Colonic mucosa (tissue), 4 donors: ENCODE data around the gene LRP3. TPM values are rescaled to one million over a fixed set of nuclear protein-coding genes. Genes with fewer than 3 reads are reported as not detected.

Source experiments
- DNase-seq: peaks from one replicate; pipeline ENCODE4 v3.0.0-alpha.2; 2020
- H3K27ac ChIP-seq: fragments of 200-600 bp; one replicate; pipeline ENCODE4 v1.8.0; 2021
- H3K27me3 ChIP-seq: fragments of 200-600 bp; one replicate; pipeline ENCODE4 v1.8.0; 2021
- H3K36me3 ChIP-seq: fragments of 200-600 bp; one replicate; pipeline ENCODE4 v1.8.0; 2021
- H3K4me1 ChIP-seq: fragments of 200-600 bp; one replicate; pipeline ENCODE4 v1.8.0; 2021; ENCODE audit warnings: mild to moderate bottlenecking
- H3K4me3 ChIP-seq: fragments of 200-600 bp; one replicate; pipeline ENCODE4 v1.8.0; 2021
- H3K9ac ChIP-seq, 2 donors: one replicate each; pipeline ENCODE4 v1.7.0; 2013; ENCODE audit warnings: control low read depth in 2 of 2, low read depth in 2 of 2, low read length in 2 of 2
- H3K9me3 ChIP-seq: fragments of 200-600 bp; one replicate; pipeline ENCODE4 v1.8.0; 2021
- CTCF ChIP-seq: fragments of 200-600 bp; IDR thresholded peaks from one replicate; pipeline ENCODE4 v1.8.0; 2022; ENCODE audit warnings: antibody characterized with exemption, mild to moderate bottlenecking
- intact Hi-C: fragments of 100-400 bp; cut with DNase I; formaldehyde crosslinking; loops from one replicate; pipeline ENCODE4 v1.14.1; 2022
- total RNA-seq, 2 donors: library from RNA; stranded (reverse); fragmentation: NEBNext Ultra II Directional in 1 of 2; extraction: Animal tissue kit (Norgen Biotek cat#: 25700) in 1 of 2; gene quantifications; one replicate each; pipeline ENCODE4 v1.2.1, GENCODE V29; 2021
- donor health status: healthy.
- donor health status: DM: no; HTN: no; CAD: no.
- donor health status: DM: no; HTN: no; CAD: no.

LRP3 gene
- total RNA-seq, 2 donors from 2014 or later, result 14.6 to 16.5 TPM

- H3K27me3 ChIP-seq, result no peaks in the 10 kb centered on the region
- no peak for TF ChIP-seq CTCF
- H3K4me1 ChIP-seq, result no peaks in the 10 kb centered on the region
- no peak for DNase-seq
- H3K9me3 ChIP-seq, result no peaks in the 10 kb centered on the region
- no peak overlapping the region for H3K4me3 ChIP-seq
- H3K9ac ChIP-seq, result no peak overlapping the region
- H3K36me3 ChIP-seq, result no peaks in the 10 kb centered on the region
- no peak overlapping the region for H3K27ac ChIP-seq
- intact Hi-C loops, result no loop called here
Observed at GRCh38 chr19:33251076-33251475, 56.9 kb downstream of the LRP3 start.

- no peak for TF ChIP-seq CTCF
- DNase-seq, result no peak
Observed at GRCh38 chr19:33251526-33252090, 57.5 kb downstream of the LRP3 start.

GRCh38 chr19:33252418-33252962, 58.4 kb downstream of the LRP3 start:
- Histone ChIP-seq H3K4me1 (no peaks in the 10 kb centered on the region), H3K27me3 (no peaks in the 10 kb centered on the region), H3K4me3 (no peak overlapping the region), H3K36me3 (no peaks in the 10 kb centered on the region), H3K9ac (no peak overlapping the region), H3K27ac (no peak overlapping the region), H3K9me3 (no peaks in the 10 kb centered on the region)
- no peak for DNase-seq
- TF ChIP-seq CTCF, result no peak
- intact Hi-C loops, result no loop called here

More at GRCh38 chr19:33251526-33252090, 57.5 kb downstream of the LRP3 start:
- intact Hi-C loops, result no loop called here
- H3K27ac ChIP-seq, result no peak overlapping the region
- H3K4me3 ChIP-seq, result no peak overlapping the region
- no peaks in the 10 kb centered on the region for H3K27me3 ChIP-seq
- H3K36me3 ChIP-seq, result no peaks in the 10 kb centered on the region
- H3K4me1 ChIP-seq, result no peaks in the 10 kb centered on the region
- H3K9ac ChIP-seq, result no peak overlapping the region
- no peaks in the 10 kb centered on the region for H3K9me3 ChIP-seq

GRCh38 chr19:33252971-33253370, 58.8 kb downstream of the LRP3 start:
- Histone ChIP-seq H3K9ac (no peak overlapping the region), H3K4me1 (no peaks in the 10 kb centered on the region), H3K9me3 (no peaks in the 10 kb centered on the region), H3K27me3 (no peaks in the 10 kb centered on the region), H3K27ac (no peak overlapping the region), H3K36me3 (no peaks in the 10 kb centered on the region), H3K4me3 (no peak overlapping the region)
- DNase-seq, result no peak
- intact Hi-C loops, result no loop called here
- no peak for TF ChIP-seq CTCF

- intact Hi-C loops, result no loop called here
- Histone ChIP-seq H3K4me1 (no peaks in the 10 kb centered on the region), H3K9ac (no peak overlapping the region), H3K9me3 (no peaks in the 10 kb centered on the region), H3K4me3 (no peak overlapping the region), H3K36me3 (no peaks in the 10 kb centered on the region), H3K27ac (no peak overlapping the region), H3K27me3 (no peaks in the 10 kb centered on the region)
- no peak for DNase-seq
- no peak for TF ChIP-seq CTCF
Observed at GRCh38 chr19:33254245-33254824, 60.2 kb downstream of the LRP3 start.
